ENCODE data around the gene FBXO45. TPM values are rescaled to one million over a fixed set of nuclear protein-coding genes. Genes with fewer than 3 reads are reported as not detected.
"Not testable (repeated sequence)": the region's sequence is repeated elsewhere in the genome, so short reads cannot be mapped to it uniquely, and the experiment has no call there.

Gene FBXO45
- total and polyA plus RNA-seq, 9 of the 15 experiments (the other 6 are each of a cell fraction or from before 2014, with no cell fraction given), result 15.2 to 52.8 (median 37.0) TPM

DNA sequence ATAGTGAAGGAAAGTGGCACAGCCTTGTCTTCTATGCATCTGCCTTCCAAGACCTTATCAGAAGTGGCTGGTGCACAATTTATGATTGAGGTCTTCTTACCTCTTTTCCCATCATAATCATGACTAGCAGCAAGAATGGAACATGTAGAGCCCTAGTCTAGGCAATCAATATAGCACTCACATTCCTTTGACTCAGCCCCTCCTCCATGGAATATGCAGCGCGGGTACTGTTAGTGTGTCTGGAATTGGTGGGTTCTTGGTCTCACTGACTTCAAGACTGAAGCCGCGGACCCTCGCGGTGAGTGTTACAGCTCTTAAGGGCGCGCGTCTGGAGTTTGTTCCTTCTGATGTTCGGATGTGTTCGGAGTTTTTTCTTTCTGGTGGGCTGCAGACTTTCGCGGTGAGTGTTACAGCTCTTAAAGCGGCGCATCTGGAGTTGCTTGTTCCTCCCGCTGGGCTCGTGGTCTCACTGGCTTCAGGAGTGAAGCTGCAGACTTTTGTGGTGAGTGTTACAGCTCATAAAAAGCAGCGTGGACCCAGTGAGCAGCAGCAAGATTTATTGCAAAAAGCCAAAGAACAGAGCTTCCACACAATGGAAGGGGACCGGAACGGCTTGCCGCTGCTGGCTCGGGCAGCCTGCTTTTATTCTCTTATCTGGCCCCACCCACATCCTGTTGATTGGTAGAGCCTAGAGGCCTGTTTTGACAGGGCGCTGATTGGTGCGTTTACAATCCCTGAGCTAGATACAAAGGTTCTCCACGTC, 29.7 kb downstream of the FBXO45 start:
- in situ Hi-C loops (cut with MboI); H3K9me3 ChIP-seq (replicated peaks; ENCODE audit: control insufficient read depth, insufficient read depth, low read depth, low read length); H3K27ac ChIP-seq (ENCODE audit: extremely low read depth, low read depth, low read length); H3K4me3 ChIP-seq; ATAC-seq; CTCF ChIA-PET (ENCODE audit: low intra/inter-chr PET ratio); H3K9ac ChIP-seq (ENCODE audit: insufficient read depth in 1 of 2, low read depth in 2 of 2, low read length in 2 of 2); H3K79me2 ChIP-seq (ENCODE audit: control insufficient read depth, insufficient read depth, low read length); DNase-seq (ENCODE audit: extremely low read depth in 1 of 4, low spot score in 3 of 4); H3K4me2 ChIP-seq (ENCODE audit: insufficient read depth, low read length); intact Hi-C loops (cut with micrococcal nuclease); FAIRE-seq; H2AFZ ChIP-seq (ENCODE audit: low read depth, low read length); H3K27me3 ChIP-seq (ENCODE audit: control insufficient read depth in 2 of 2, insufficient read depth in 2 of 2, low read length in 2 of 2); H4K20me1 ChIP-seq (replicated peaks; ENCODE audit: control insufficient read depth, insufficient read depth, low read length); H3K9me1 ChIP-seq (ENCODE audit: control insufficient read depth, insufficient read depth, low read length); H3K36me3 ChIP-seq (ENCODE audit: control insufficient read depth, insufficient read depth, low read length); BruUV-seq (replicated peaks): not testable (repeated sequence)
- WGBS (ENCODE audit: insufficient coverage, low coverage, missing lambda C conversion rate), result 76% methylated on average over 25 of the region's 25 CpGs
- peaks cover 4 to 15% of the 10 kb centered on the region in 2 experiments; a peak in 4 of 5 replicates for H3K4me1 ChIP-seq (replicated peaks in 1 of 2; ENCODE audit: control insufficient read depth in 2 of 2, insufficient read depth in 2 of 2, low read length in 2 of 2)
- POLR2A ChIA-PET, result interaction anchor here (0.6 to 0.7 kb wide), 2 partner anchors 37 to 96 kb away, joined by 4 to 5 read pairs; no protein-coding TSS in a partner anchor
- peak; percentile 75; the same call in 1 of the 2 replicates for TF ChIP-seq ZBTB33 (CRISPR knock-in tag; IDR thresholded peaks at IDR 0.05)
- TF ChIP-seq NFYB (IDR thresholded peaks at IDR 0.05; ENCODE audit: extremely low read depth, insufficient read length), result peak; percentile 38
